HG03442 (cell line): ENCODE results near the gene OR10A3.

Experiments
- ATAC-seq: cut with Tn5 transposase; IDR thresholded peaks from one replicate; pipeline ENCODE4 v1.9.1; 2021; ENCODE audit warnings: mild to moderate bottlenecking, moderate library complexity; ENCODE audit not compliant: unreplicated experiment

Gene OR10A3

DNA sequence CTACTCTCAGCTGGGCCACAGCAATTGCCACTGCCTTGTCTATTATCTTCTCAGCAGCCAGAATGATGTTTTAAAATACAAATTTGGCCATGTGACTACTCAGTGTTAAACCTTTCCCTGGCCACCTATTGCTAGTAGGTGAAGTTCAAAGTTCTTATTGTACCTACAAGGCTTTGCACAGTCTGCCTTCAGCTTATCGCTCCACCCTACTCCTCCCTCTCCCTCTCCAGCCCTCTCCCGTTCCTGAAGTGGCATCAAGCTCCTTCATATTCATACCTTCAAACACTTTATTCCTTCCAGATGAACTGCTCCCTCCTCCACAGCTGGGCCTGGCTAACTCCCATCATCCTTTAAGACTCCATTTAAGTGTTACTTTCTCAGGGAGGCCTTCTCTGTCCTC lies 47.7 kb downstream of the OR10A3 start:
- no peak for ATAC-seq

DNA sequence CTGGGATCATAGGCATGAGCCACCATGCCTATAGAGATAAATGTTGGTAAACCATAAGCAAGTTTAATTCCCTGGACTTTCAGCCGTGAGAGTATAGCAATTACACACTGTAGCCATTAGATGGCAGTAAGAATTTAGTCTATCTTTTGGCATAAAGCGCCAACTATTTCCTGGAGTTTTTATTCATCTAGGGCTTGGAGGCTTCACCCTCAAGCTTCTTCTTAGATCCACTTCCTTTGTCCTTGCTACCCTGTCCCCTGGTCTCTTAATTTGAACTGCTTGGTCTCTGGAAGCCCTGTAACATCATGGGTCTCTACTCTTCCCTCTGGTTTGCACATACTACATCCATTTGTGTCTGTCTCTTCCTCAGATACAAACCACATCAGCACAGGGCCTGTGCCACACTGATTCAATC lies 48.7 kb downstream of the OR10A3 start:
- ATAC-seq = peak; percentile 71

DNA sequence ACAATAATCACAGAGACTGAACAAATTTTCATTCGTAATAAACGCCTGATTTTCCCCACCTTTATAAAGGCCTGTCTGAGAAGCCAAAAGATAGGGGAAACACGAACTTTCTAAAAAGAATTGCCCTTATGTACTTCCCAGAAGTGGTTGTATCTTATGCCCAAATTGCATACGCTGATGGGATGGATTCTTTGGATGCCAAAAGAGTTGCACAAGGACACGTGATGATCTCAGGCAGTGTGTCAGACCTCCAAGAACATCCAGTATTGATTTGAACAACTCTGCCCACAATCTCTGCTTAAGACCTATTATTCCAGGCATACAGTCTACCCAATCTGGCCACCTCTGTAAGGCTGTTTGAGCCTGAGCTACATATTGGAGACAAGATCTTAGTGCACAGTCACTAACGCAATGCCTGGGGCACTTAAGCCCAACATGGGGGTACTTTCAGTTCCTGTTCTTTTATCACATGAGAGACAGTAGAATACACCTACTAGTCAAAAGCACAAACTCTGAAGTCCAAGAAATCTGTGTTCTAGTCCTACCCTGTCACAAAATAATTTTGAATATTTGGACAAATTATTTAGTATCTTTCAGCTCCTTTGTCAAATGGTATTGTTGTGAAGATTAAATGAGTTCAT lies 49.3 kb downstream of the OR10A3 start:
- peak; percentile 41 for ATAC-seq

DNA sequence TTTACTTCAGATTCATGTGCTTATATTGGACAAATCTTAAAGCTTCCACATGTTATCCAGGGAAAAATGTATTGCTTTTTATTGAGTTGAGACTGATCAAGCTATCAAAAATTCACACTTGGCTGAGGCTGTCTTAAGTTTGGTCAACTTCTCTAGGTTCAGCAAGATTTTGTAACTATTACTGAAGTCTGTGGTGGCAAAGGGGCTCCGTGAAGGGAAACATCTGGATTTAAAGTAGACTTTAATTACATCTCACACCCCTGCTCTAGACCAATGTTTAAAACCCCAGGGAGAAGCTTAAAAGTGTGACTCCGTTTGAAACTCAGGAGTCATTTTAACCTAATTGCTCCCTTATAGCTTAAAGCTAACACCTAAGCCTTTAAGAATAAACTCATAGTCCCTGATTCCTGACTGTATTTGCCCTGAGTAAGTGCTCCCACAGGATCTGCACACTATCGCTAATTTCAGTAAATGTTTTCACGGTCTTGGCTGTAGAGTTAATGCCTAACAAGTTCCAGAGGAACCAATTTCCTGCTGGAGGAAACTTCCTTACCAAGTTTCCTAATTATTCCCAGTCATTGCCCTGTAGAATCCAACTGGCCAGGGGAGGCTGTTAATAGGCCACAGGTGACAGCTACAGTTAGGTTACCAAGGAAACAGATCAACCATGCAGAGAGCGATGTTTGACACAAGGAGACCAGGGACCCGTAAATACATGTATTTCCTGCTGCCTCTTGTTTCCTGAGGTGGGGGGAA lies 50.9 kb downstream of the OR10A3 start:
- ATAC-seq = no peak

DNA sequence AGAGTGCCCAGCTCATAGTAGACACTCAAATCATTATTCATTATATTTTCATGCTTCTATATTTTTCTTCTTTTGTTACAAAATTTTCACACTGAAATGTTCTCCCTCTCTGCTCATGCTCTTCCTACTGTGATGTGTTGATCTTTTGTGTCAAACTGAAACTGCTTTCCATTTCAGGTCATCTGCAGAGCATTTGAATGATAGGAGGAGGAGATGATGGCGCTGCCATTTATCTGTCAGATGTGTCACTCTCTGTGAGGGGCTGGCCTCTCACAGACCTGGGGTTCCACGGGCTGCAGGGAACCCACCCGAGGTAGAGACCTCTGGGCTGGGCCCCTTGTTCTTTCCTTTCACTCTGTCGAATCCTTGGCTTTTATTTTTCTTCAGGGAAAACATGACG lies 51.5 kb downstream of the OR10A3 start:
- no peak for ATAC-seq
